T47D (cell line): Measurements from ENCODE around the gene CTSW.

ENCODE experiments used
- DNase-seq, 2 experiments: peaks; one replicate each; pipeline versions ENCODE4 v3.0.0 to v3.0.0-alpha.2; 2011 to 2012; ENCODE audit warnings: low read depth in 1 of 2, low spot score in 1 of 2
- JUND ChIP-seq: IDR thresholded peaks from 2 replicates; pipeline ENCODE4 v1.6.1; 2012; ENCODE audit warnings: low read depth
- in situ Hi-C: cut with HindIII; loops from 2 replicates; pipeline ENCODE4 v1.10.0; 2016; ENCODE audit warnings: low sequenced_read_pairs, low pct_unique_long_range_greater_than_20kb

CTSW gene

GRCh38 chr11:65858681-65859087 lies 21.0 kb upstream of the CTSW start:
- TF ChIP-seq JUND = no peak
- in situ Hi-C loops = no loop called here
- DNase-seq = no peak

GRCh38 chr11:65859095-65859811 lies 20.4 kb upstream of the CTSW start:
- TF ChIP-seq JUND = no peak
- in situ Hi-C loops = no loop called here
- DNase-seq = peak; percentile 98 to 99

GRCh38 chr11:65859812-65860277 lies 19.8 kb upstream of the CTSW start:
- no peak for DNase-seq

GRCh38 chr11:65860278-65861164 lies 19.1 kb upstream of the CTSW start, which contains the start of gene MUS81:
Gene MUS81 (plus strand): TSS chr11:65860433. CDS start chr11:65860754, 321 bp downstream.
- in situ Hi-C loops = no loop called here
- DNase-seq = peak; percentile 98 to 99
- TF ChIP-seq JUND = no peak

More at GRCh38 chr11:65859812-65860277, 19.8 kb upstream of the CTSW start:
- in situ Hi-C loops = no loop called here
- no peak for TF ChIP-seq JUND

GRCh38 chr11:65861165-65861505 lies 18.5 kb upstream of the CTSW start:
- in situ Hi-C loops = no loop called here
- peak; percentile 53 to 62 for DNase-seq
- TF ChIP-seq JUND = no peak

GRCh38 chr11:65861533-65862183 lies 18.0 kb upstream of the CTSW start:
- TF ChIP-seq JUND = no peak
- no peak for DNase-seq
- in situ Hi-C loops = no loop called here

GRCh38 chr11:65862191-65862735 lies 17.4 kb upstream of the CTSW start:
- in situ Hi-C loops = no loop called here
- no peak for DNase-seq
- TF ChIP-seq JUND = no peak

GRCh38 chr11:65862941-65863888 lies 16.4 kb upstream of the CTSW start:
- no peak for TF ChIP-seq JUND
- in situ Hi-C loops = no loop called here
- DNase-seq = no peak

- in situ Hi-C loops = no loop called here
- TF ChIP-seq JUND = no peak
- DNase-seq = no peak
These were observed 15.5 kb upstream of the CTSW start for GRCh38 chr11:65863889-65864705.

- in situ Hi-C loops = no loop called here
- TF ChIP-seq JUND = no peak
- DNase-seq = no peak
These were observed 14.7 kb upstream of the CTSW start for GRCh38 chr11:65864706-65865471.
